ENCODE results near the gene GDPD4. TPM values are rescaled to one million over a fixed set of nuclear protein-coding genes. Genes with fewer than 3 reads are reported as not detected.

GDPD4 gene
- total RNA-seq, 1 experiment from 2014 or later = not detected

DNA sequence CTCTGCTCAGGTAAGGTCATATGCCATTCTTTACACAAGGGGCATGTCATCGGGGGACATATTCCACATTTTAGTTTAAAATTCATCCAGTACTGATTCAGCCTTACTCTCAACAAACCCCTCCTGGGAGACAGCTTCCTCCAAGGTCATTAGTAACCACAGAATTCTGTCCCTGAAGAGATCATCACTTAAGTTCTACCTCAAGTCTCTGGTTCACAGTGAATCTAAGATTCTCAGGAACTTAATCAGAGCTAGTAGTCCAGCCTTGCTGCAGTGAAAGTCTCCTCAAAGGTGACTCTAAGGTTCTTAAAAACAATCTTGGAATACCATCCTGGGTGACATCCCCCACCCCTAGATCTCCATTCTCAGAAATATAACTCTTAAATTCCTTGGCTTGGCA is 18.9 kb upstream of the GDPD4 start:
- H3K9me3 ChIP-seq (ENCODE audit: control insufficient read depth, insufficient read depth, low read depth, low read length) = no peaks in the 10 kb centered on the region
- no peak for DNase-seq (ENCODE audit: low read depth, low spot score)
- POLR2A ChIA-PET = no interaction called here
- no TSS peak for BruUV-seq (replicated peaks)
- in situ Hi-C loops (cut with HindIII; ENCODE audit: low pct_unique_long_range_greater_than_20kb, low sequenced_read_pairs) = no loop called here
- TF ChIP-seq POLR2AphosphoS5 (IDR thresholded peaks at IDR 0.05; ENCODE audit: low read depth, low read length) (no peak), SIN3A (IDR thresholded peaks at IDR 0.05; ENCODE audit: borderline replicate concordance, insufficient read depth, low read depth, low read length) (no peak), TCF7L2 (IDR thresholded peaks at IDR 0.05; ENCODE audit: low read depth, low read length) (no peak)
- TF ChIP-seq, protein P1, sequence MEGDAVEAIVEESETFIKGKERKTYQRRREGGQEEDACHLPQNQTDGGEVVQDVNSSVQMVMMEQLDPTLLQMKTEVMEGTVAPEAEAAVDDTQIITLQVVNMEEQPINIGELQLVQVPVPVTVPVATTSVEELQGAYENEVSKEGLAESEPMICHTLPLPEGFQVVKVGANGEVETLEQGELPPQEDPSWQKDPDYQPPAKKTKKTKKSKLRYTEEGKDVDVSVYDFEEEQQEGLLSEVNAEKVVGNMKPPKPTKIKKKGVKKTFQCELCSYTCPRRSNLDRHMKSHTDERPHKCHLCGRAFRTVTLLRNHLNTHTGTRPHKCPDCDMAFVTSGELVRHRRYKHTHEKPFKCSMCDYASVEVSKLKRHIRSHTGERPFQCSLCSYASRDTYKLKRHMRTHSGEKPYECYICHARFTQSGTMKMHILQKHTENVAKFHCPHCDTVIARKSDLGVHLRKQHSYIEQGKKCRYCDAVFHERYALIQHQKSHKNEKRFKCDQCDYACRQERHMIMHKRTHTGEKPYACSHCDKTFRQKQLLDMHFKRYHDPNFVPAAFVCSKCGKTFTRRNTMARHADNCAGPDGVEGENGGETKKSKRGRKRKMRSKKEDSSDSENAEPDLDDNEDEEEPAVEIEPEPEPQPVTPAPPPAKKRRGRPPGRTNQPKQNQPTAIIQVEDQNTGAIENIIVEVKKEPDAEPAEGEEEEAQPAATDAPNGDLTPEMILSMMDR (IDR thresholded peaks at IDR 0.05) = no peak
- TF ChIP-seq, protein P2, sequence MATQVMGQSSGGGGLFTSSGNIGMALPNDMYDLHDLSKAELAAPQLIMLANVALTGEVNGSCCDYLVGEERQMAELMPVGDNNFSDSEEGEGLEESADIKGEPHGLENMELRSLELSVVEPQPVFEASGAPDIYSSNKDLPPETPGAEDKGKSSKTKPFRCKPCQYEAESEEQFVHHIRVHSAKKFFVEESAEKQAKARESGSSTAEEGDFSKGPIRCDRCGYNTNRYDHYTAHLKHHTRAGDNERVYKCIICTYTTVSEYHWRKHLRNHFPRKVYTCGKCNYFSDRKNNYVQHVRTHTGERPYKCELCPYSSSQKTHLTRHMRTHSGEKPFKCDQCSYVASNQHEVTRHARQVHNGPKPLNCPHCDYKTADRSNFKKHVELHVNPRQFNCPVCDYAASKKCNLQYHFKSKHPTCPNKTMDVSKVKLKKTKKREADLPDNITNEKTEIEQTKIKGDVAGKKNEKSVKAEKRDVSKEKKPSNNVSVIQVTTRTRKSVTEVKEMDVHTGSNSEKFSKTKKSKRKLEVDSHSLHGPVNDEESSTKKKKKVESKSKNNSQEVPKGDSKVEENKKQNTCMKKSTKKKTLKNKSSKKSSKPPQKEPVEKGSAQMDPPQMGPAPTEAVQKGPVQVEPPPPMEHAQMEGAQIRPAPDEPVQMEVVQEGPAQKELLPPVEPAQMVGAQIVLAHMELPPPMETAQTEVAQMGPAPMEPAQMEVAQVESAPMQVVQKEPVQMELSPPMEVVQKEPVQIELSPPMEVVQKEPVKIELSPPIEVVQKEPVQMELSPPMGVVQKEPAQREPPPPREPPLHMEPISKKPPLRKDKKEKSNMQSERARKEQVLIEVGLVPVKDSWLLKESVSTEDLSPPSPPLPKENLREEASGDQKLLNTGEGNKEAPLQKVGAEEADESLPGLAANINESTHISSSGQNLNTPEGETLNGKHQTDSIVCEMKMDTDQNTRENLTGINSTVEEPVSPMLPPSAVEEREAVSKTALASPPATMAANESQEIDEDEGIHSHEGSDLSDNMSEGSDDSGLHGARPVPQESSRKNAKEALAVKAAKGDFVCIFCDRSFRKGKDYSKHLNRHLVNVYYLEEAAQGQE (IDR thresholded peaks at IDR 0.05; ENCODE audit: insufficient read depth in 1 of 2, low read depth in 2 of 2, low read length in 1 of 2) = no peak
- no peaks in the 10 kb centered on the region for H3K4me1 ChIP-seq (ENCODE audit: control insufficient read depth, insufficient read depth, low read length)
- no peak for ATAC-seq
- intact Hi-C loops (cut with micrococcal nuclease; ENCODE audit: unreplicated experiment) = no loop called here
- CTCF ChIA-PET = no interaction called here
- no peak overlapping the region for H3K4me3 ChIP-seq (ENCODE audit: low read depth in 2 of 2, low read length in 2 of 2)
- no peaks in the 10 kb centered on the region for H3K27me3 ChIP-seq (ENCODE audit: control insufficient read depth, insufficient read depth, low read length)
- H3K36me3 ChIP-seq (ENCODE audit: control insufficient read depth, insufficient read depth, low read length) = no peaks in the 10 kb centered on the region
- no peak overlapping the region for H3K27ac ChIP-seq (ENCODE audit: low read length)

- H3K36me3 ChIP-seq (ENCODE audit: control insufficient read depth, insufficient read depth, low read length) = no peaks in the 10 kb centered on the region
- no TSS peak for BruUV-seq (replicated peaks)
- no peak for TF ChIP-seq POLR2AphosphoS5 (IDR thresholded peaks at IDR 0.05; ENCODE audit: low read depth, low read length)
- TF ChIP-seq, protein P1 (IDR thresholded peaks at IDR 0.05) = no peak
- no peak for TF ChIP-seq TCF7L2 (IDR thresholded peaks at IDR 0.05; ENCODE audit: low read depth, low read length)
- TF ChIP-seq, protein P2 (IDR thresholded peaks at IDR 0.05; ENCODE audit: insufficient read depth in 1 of 2, low read depth in 2 of 2, low read length in 1 of 2) = no peak
- no peak for TF ChIP-seq SIN3A (IDR thresholded peaks at IDR 0.05; ENCODE audit: borderline replicate concordance, insufficient read depth, low read depth, low read length)
- intact Hi-C loops (cut with micrococcal nuclease; ENCODE audit: unreplicated experiment) = no loop called here
- no peak for DNase-seq (ENCODE audit: low read depth, low spot score)
- no peaks in the 10 kb centered on the region for H3K4me1 ChIP-seq (ENCODE audit: control insufficient read depth, insufficient read depth, low read length)
- ChIA-PET CTCF (interaction anchor here (0.7 kb wide), 1 partner anchor 1417 kb away, joined by 3 read pairs; no protein-coding TSS in a partner anchor), POLR2A (interaction anchor here (0.6 kb wide), 1 partner anchor 22 kb away, joined by 3 read pairs; no protein-coding TSS in a partner anchor)
- no peak overlapping the region for H3K4me3 ChIP-seq (ENCODE audit: low read depth in 2 of 2, low read length in 2 of 2)
- H3K27ac ChIP-seq (ENCODE audit: low read length) = no peak overlapping the region
- H3K27me3 ChIP-seq (ENCODE audit: control insufficient read depth, insufficient read depth, low read length) = no peaks in the 10 kb centered on the region
- in situ Hi-C loops (cut with HindIII; ENCODE audit: low pct_unique_long_range_greater_than_20kb, low sequenced_read_pairs) = no loop called here
- ATAC-seq = no peak
- H3K9me3 ChIP-seq (ENCODE audit: control insufficient read depth, insufficient read depth, low read depth, low read length) = no peaks in the 10 kb centered on the region
These were observed 17.1 kb upstream of the GDPD4 start for GRCh38 chr11:77318600-77318999.
